MM.1S (cell line): Measurements from ENCODE around the gene PRKCB.

Source experiments
- DNase-seq: peaks from one replicate; pipeline ENCODE4 v3.0.0-alpha.2; 2015
- H2AFZ ChIP-seq: fragments of 300-600 bp; sonication (generic); 2 replicates; pipeline ENCODE4 v1.6.0; 2016; ENCODE audit warnings: antibody characterized with exemption, low read length
- H3F3A ChIP-seq: fragments of 300-600 bp; sonication (generic); 2 replicates; pipeline ENCODE4 v1.6.1; 2016; ENCODE audit warnings: mild to moderate bottlenecking, antibody characterized with exemption, low read length, moderate library complexity, mixed read lengths; ENCODE audit not compliant: insufficient read depth
- H3K27ac ChIP-seq: fragments of 300-600 bp; sonication (generic); 2 replicates; pipeline ENCODE4 v1.5.1; 2016; ENCODE audit warnings: mild to moderate bottlenecking, low read length
- H3K27me3 ChIP-seq: fragments of 300-600 bp; sonication (generic); replicated peaks from 2 replicates; pipeline ENCODE4 v1.6.0; 2016; ENCODE audit warnings: low read length; ENCODE audit not compliant: insufficient read depth
- H3K36me3 ChIP-seq: fragments of 300-600 bp; sonication (generic); replicated peaks from 2 replicates; pipeline ENCODE4 v1.6.1; 2016; ENCODE audit warnings: mild to moderate bottlenecking, low read length, mixed read lengths; ENCODE audit not compliant: insufficient read depth
- H3K4me1 ChIP-seq: fragments of 300-600 bp; sonication (generic); 2 replicates; pipeline ENCODE4 v1.6.1; 2016; ENCODE audit warnings: low read length, mixed read lengths
- H3K4me2 ChIP-seq: fragments of 300-600 bp; sonication (generic); 2 replicates; pipeline ENCODE4 v1.6.0; 2016; ENCODE audit warnings: low read depth, low read length
- H3K4me3 ChIP-seq: fragments of 300-600 bp; sonication (generic); 2 replicates; pipeline ENCODE4 v1.5.1; 2016; ENCODE audit warnings: low read length, mixed read lengths
- H3K79me2 ChIP-seq: fragments of 300-600 bp; sonication (generic); 2 replicates; pipeline ENCODE4 v1.6.1; 2016; ENCODE audit warnings: mixed run types, low read length, mixed read lengths
- H3K9ac ChIP-seq: fragments of 300-600 bp; sonication (generic); 2 replicates; pipeline ENCODE4 v1.6.1; 2016; ENCODE audit warnings: low read length, mixed read lengths
- H3K9me2 ChIP-seq: fragments of 300-600 bp; sonication (generic); replicated peaks from 2 replicates; pipeline ENCODE4 v1.6.1; 2016; ENCODE audit warnings: mild to moderate bottlenecking, low read length, mixed read lengths; ENCODE audit not compliant: insufficient read depth
- H3K9me3 ChIP-seq: fragments of 300-600 bp; sonication (generic); replicated peaks from 2 replicates; pipeline ENCODE4 v1.6.1; 2016; ENCODE audit warnings: mild to moderate bottlenecking, low read length, mixed read lengths; ENCODE audit not compliant: insufficient read depth
- H4K20me1 ChIP-seq: fragments of 300-600 bp; sonication (generic); 2 replicates; pipeline ENCODE4 v1.6.1; 2016; ENCODE audit warnings: mild to moderate bottlenecking, low read length, moderate library complexity, mixed read lengths; ENCODE audit not compliant: insufficient read depth
- CTCF ChIP-seq: fragments of 300-600 bp; sonication (generic); IDR thresholded peaks from 2 replicates; pipeline ENCODE4 v1.5.1; 2016; ENCODE audit warnings: antibody characterized with exemption, low read length, mixed read lengths
- EZH2 ChIP-seq: fragments of 300-600 bp; sonication (generic); optimal IDR thresholded peaks from 2 replicates; pipeline ENCODE3; 2017; ENCODE audit warnings: low read depth, mild to moderate bottlenecking, antibody characterized with exemption, low read length, mixed read lengths
- EZH2phosphoT487 ChIP-seq: fragments of 300-600 bp; sonication (generic); IDR thresholded peaks from 2 replicates; pipeline ENCODE4 v1.6.1; 2018; ENCODE audit warnings: antibody characterized with exemption, low read length

PRKCB gene

GRCh38 chr16:24093049-24093448 is 257.3 kb downstream of the PRKCB start:
- Histone ChIP-seq H3K36me3 (no peaks in the 10 kb centered on the region), H3K27me3 (no peaks in the 10 kb centered on the region), H3K4me1 (no peaks in the 10 kb centered on the region), H3K9me2 (no peaks in the 10 kb centered on the region), H3K9me3 (no peaks in the 10 kb centered on the region), H3F3A (no peaks in the 10 kb centered on the region), H3K4me3 (no peak overlapping the region), H3K9ac (no peak overlapping the region), H3K4me2 (no peak overlapping the region), H3K27ac (no peak overlapping the region), H3K79me2 (no peaks in the 10 kb centered on the region), H4K20me1 (no peaks in the 10 kb centered on the region), H2AFZ (no peak overlapping the region)
- TF ChIP-seq EZH2phosphoT487 (no peak), EZH2 (no peak), CTCF (no peak)
- DNase-seq, result no peak

- no peak for DNase-seq
- no peak overlapping the region for H3K27ac ChIP-seq
- no peaks in the 10 kb centered on the region for H3K9me2 ChIP-seq
- no peak for TF ChIP-seq EZH2
- TF ChIP-seq EZH2phosphoT487, result no peak
- TF ChIP-seq CTCF, result no peak
- H3F3A ChIP-seq, result no peaks in the 10 kb centered on the region
- H3K4me2 ChIP-seq, result no peak overlapping the region
- no peaks in the 10 kb centered on the region for H3K9me3 ChIP-seq
- no peaks in the 10 kb centered on the region for H3K27me3 ChIP-seq
- no peaks in the 10 kb centered on the region for H3K36me3 ChIP-seq
- no peak overlapping the region for H2AFZ ChIP-seq
- H3K9ac ChIP-seq, result no peak overlapping the region
- no peak overlapping the region for H3K4me3 ChIP-seq
- no peaks in the 10 kb centered on the region for H3K4me1 ChIP-seq
- H4K20me1 ChIP-seq, result no peaks in the 10 kb centered on the region
- no peaks in the 10 kb centered on the region for H3K79me2 ChIP-seq
These were observed 258.9 kb downstream of the PRKCB start for GRCh38 chr16:24094660-24095059.

DNA sequence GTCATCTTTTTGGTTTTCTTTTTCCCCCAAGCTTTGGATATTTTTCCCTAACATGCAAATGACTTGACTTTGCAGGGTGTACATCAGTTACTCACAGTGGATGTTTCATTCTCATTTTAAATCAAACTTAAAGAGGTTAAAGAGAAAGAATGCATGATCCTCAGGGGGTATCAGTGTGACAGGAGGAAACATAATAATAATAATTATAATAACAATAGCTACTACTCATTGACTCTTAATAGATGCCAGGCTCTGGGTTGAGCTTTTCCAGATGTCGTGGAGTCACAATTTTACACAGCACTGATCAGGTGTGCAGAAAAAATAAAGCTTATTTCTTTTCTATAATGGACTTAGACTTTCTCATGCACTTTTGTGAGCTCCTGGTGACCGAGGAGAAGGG is 263.1 kb downstream of the PRKCB start:
- Histone ChIP-seq H3K27ac (no peak overlapping the region), H3K27me3 (no peaks in the 10 kb centered on the region), H3K79me2 (no peaks in the 10 kb centered on the region), H3F3A (no peaks in the 10 kb centered on the region), H3K4me1 (no peaks in the 10 kb centered on the region), H4K20me1 (no peaks in the 10 kb centered on the region), H3K9ac (no peak overlapping the region), H3K9me2 (no peaks in the 10 kb centered on the region), H3K36me3 (no peaks in the 10 kb centered on the region), H3K9me3 (no peaks in the 10 kb centered on the region), H2AFZ (no peak overlapping the region), H3K4me2 (no peak overlapping the region), H3K4me3 (no peak overlapping the region)
- TF ChIP-seq EZH2, result no peak
- TF ChIP-seq CTCF, result no peak
- no peak for TF ChIP-seq EZH2phosphoT487
- DNase-seq, result no peak
